ENCODE results near the gene PRM1. TPM values are rescaled to one million over a fixed set of nuclear protein-coding genes. Genes with fewer than 3 reads are reported as not detected.
"Not testable (repeated sequence)": the region's sequence is repeated elsewhere in the genome, so short reads cannot be mapped to it uniquely, and the experiment has no call there.

PRM1 gene
- total and polyA plus RNA-seq, 8 donors: not detected

DNA sequence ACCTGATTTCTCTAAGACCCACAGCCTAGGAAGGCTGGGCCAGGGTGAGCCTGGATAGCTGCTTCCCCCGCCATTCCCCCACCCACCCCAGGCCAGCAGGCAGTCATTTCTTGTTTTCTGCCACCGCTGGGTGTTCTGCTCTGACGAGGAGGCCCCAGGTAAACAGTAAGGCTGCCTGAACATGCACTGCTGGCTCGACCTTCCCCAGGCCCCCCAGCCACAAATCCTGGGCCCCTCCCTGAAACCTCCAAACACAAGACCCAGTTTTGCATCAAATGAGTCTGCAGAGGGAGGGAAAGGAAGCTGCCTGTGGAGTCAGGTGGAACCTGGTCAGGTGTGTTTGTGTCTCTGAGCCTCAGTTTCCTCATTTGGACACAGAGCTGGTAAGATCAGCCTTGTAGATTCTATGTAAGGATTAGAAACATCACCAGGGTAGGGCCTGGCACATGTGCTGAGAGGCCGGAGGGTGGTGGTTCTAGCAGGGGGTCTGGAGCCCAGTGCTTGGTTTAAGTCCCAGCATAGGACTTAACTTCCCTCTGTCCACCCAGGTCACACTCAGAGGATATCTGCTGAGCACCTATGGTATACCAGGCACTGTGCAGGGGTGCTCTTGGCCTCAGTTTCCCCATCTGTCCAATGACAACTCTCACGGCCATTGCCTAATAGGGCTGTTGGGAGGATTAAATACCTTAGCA is 18.9 kb upstream of the PRM1 start:
- H3K4me1 ChIP-seq: peaks cover 12 to 23% (median 16%) of the 10 kb centered on the region in 3 donors
- ATAC-seq: no peak
- no peaks in the 10 kb centered on the region for H3K36me3 ChIP-seq
- WGBS, 2 donors: 80 to 86% methylated on average over 6 of the region's 6 CpGs
- H3K27ac ChIP-seq: no peak overlapping the region
- TF ChIP-seq, protein P1, sequence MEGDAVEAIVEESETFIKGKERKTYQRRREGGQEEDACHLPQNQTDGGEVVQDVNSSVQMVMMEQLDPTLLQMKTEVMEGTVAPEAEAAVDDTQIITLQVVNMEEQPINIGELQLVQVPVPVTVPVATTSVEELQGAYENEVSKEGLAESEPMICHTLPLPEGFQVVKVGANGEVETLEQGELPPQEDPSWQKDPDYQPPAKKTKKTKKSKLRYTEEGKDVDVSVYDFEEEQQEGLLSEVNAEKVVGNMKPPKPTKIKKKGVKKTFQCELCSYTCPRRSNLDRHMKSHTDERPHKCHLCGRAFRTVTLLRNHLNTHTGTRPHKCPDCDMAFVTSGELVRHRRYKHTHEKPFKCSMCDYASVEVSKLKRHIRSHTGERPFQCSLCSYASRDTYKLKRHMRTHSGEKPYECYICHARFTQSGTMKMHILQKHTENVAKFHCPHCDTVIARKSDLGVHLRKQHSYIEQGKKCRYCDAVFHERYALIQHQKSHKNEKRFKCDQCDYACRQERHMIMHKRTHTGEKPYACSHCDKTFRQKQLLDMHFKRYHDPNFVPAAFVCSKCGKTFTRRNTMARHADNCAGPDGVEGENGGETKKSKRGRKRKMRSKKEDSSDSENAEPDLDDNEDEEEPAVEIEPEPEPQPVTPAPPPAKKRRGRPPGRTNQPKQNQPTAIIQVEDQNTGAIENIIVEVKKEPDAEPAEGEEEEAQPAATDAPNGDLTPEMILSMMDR (IDR thresholded peaks at IDR 0.05): no peak
- intact Hi-C loops (cut with DNase I): no loop called here
- no peaks in the 10 kb centered on the region for H3K9me3 ChIP-seq
- FAIRE-seq: no peak
- DNase-seq: no peak
- no peaks in the 10 kb centered on the region for H3K27me3 ChIP-seq
- H3K4me3 ChIP-seq: no peak overlapping the region

DNA sequence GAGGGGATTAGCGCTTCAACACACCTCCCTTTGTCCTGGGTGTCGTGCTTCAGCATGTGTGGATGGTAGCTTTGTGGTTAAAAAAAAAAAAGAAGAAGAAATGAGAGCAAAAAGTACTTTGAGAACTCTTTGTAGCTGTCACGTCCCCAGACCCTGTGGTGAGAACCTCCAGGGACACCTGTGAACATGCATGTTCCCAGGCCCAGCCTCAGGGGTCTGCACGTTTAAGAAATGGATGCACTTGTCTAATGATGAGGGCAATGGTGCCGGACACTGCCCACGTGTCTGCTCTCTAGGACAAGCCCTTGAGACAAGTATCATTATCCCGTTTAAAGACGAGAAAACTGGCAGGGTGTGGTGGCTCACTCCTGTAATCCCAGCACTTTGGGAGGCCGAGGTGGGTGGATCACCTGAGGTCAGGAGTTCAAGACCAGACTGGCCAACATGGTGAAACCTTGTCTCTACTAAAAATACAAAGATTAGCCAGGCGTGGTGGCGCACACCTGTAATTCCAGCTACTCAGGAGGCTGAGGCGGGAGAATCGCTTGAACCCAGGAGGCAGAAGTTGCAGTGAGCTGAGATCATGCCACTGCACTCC is 17.9 kb upstream of the PRM1 start:
- intact Hi-C loops (cut with DNase I); H3K27ac ChIP-seq; DNase-seq; ATAC-seq; H3K4me3 ChIP-seq; H3K27me3 ChIP-seq; FAIRE-seq; H3K9me3 ChIP-seq; H3K36me3 ChIP-seq: not testable (repeated sequence)
- H3K4me1 ChIP-seq: peaks cover 12 to 23% (median 16%) of the 10 kb centered on the region in 3 donors
- WGBS, 2 donors: 91 to 93% methylated on average over 13 of the region's 13 CpGs

DNA sequence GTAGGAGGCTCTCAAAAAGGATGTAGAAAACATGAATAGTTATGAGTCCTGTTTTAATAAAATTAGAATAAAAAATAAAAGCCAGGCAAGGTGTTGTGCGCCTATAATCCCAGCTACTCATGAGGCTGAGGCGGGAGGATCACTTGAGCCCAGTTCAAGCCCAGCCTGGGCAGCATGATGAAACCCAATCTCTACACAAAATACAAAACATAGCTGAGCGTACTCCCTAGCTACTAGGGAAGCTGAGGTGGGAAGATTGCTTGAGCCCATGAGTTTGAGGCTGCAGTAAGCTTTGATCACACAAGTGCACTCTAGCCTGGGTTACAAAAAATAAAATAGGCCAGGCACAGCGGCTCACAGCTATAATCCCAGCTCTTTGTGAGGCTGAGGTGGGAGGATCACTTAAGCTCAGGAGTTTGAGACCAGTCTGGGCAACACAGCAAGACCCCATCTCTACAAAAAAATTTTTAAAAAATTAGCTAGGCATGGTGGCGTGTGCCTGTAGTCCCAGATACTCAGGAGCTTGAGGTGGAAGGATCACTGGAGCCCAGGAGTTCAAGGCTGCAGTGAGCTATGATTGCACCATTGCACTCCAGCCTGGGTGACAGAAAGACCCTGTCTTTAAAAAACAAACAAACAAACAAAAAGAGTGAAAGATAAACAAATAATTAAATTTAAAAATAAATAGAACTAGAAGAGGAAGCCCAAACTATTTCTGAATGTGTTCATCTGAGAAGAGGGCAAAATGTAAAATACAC is 17.2 kb upstream of the PRM1 start:
- H3K4me1 ChIP-seq: peaks cover 12 to 23% (median 16%) of the 10 kb centered on the region in 3 donors
- H3K36me3 ChIP-seq: no peaks in the 10 kb centered on the region
- peak overlapping the region; percentile 35 to 72 (median 52) for H3K27ac ChIP-seq
- no peak overlapping the region for H3K4me3 ChIP-seq
- intact Hi-C loops (cut with DNase I): no loop called here
- FAIRE-seq: no peak
- TF ChIP-seq, protein P1 (IDR thresholded peaks at IDR 0.05): no peak
- WGBS, 2 donors: 83 to 94% methylated on average over 5 of the region's 5 CpGs
- peak in 1 of 4 donors; percentile 1 for ATAC-seq
- no peaks in the 10 kb centered on the region for H3K27me3 ChIP-seq
- H3K9me3 ChIP-seq: no peaks in the 10 kb centered on the region
- no peak for DNase-seq

DNA sequence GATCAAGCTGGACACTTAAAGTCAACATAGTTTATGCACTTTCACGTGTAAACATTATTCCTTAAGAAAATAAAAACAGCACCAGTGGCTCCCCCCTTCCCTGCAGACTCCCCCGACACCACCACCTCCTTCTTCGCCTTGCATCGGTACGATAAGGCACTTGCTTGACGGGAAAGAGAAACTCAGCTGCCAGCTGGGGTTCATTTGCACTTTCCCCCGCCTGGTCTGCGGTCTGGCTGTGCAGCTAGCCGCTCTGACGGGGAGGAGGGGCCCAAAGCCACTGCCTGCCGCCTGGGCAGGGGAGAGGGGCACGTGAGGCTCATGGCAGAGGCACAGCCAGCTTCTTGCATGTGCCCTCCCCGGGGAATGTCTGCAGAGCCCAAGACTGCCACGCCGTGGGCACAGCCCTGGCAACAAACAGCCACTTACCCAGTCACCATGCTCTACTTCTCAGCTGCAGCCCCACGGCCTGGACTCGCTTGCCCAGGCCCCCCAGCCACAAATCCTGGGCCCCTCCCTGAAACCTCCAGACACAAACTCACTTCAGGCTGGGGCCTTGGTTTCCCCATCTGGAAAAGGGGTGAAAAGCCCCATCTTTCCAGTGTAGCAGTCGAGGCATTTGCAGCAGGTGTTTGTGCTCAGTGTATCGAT is 16.5 kb upstream of the PRM1 start:
- peaks cover 12 to 23% (median 16%) of the 10 kb centered on the region in 3 donors for H3K4me1 ChIP-seq
- no peaks in the 10 kb centered on the region for H3K9me3 ChIP-seq
- intact Hi-C loops (cut with DNase I): no loop called here
- DNase-seq: peak; percentile 77 to 92 (median 84)
- TF ChIP-seq, protein P1 (IDR thresholded peaks at IDR 0.05): peak in 1 of 4 donors; percentile 12
- peak; percentile 88 to 95 (median 94) for ATAC-seq
- no peaks in the 10 kb centered on the region for H3K36me3 ChIP-seq
- 12 to 15% methylated on average over 13 to 19 of the region's 19 CpGs for WGBS, 2 donors
- H3K4me3 ChIP-seq: peak overlapping the region in 2 of 4 donors; percentile 13 to 14
- peak overlapping the region; percentile 35 to 72 (median 52) for H3K27ac ChIP-seq
- H3K27me3 ChIP-seq: no peaks in the 10 kb centered on the region
- FAIRE-seq: no peak

All from pancreas (tissue), 10 donors.